GM12878 (cell line): Measurements from ENCODE around the gene ARSI.

Experiments
- CUX1 ChIP-seq: IDR thresholded peaks from 2 replicates; pipeline ENCODE4 v1.6.1; 2012; ENCODE audit warnings: improper control_type of control experiment, low read depth, low read length; ENCODE audit not compliant: insufficient replicate concordance
- EGR1 ChIP-seq, 2 experiments: IDR thresholded peaks; 1 replicate in 1 of 2; 2 replicates in 1 of 2; pipeline ENCODE4 v1.6.1; 2011 to 2012; ENCODE audit warnings: low read depth in 2 of 2, low read length in 2 of 2, borderline replicate concordance in 1 of 2, mild to moderate bottlenecking in 1 of 2, moderate library complexity in 1 of 2
- GABPA ChIP-seq: IDR thresholded peaks from 2 replicates; pipeline ENCODE4 v1.6.1; 2014; ENCODE audit warnings: antibody characterized with exemption, low read depth, mild to moderate bottlenecking, inconsistent platforms
- HDAC6 ChIP-seq: fragments of 200-600 bp; sonication (generic); IDR thresholded peaks from one replicate; pipeline ENCODE4 v1.8.0; 2017; ENCODE audit warnings: antibody characterized with exemption; ENCODE audit not compliant: unreplicated experiment

DNA sequence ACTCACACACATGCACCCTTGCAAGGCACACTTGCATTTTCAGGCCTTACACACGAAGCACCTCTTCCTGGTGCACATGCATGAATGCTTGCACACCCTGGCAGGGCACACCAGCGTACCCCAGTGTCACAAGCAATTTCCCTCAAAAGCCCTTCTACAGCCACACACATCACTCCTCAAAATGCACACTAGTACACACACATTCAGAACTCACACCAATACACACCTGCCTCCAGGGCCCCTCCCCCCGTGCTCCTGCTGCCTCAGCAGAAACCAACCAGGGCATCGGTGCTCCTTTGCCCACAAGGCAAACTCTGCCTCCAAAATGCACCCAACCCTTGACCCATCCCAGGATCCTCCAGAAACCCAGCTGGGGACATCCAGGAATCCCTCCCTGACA, 14.3 kb downstream of the ARSI start:
- TF ChIP-seq HDAC6 (no peak), EGR1 (IDR thresholded peaks at IDR 0.05; ENCODE audit: borderline replicate concordance in 1 of 2, low read depth in 2 of 2, low read length in 2 of 2) (no peak), CUX1 (no peak), GABPA (no peak)
